Measurements from ENCODE around the gene LRRC23. TPM values are rescaled to one million over a fixed set of nuclear protein-coding genes. Genes with fewer than 3 reads are reported as not detected.
A peak's percentile ranks its signal among the peaks of the same experiment; 100 is the strongest.

The LRRC23 gene, protein sequence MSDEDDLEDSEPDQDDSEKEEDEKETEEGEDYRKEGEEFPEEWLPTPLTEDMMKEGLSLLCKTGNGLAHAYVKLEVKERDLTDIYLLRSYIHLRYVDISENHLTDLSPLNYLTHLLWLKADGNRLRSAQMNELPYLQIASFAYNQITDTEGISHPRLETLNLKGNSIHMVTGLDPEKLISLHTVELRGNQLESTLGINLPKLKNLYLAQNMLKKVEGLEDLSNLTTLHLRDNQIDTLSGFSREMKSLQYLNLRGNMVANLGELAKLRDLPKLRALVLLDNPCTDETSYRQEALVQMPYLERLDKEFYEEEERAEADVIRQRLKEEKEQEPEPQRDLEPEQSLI
- 3.8 and 14.5 TPM in 2 replicates for total RNA-seq

DNA sequence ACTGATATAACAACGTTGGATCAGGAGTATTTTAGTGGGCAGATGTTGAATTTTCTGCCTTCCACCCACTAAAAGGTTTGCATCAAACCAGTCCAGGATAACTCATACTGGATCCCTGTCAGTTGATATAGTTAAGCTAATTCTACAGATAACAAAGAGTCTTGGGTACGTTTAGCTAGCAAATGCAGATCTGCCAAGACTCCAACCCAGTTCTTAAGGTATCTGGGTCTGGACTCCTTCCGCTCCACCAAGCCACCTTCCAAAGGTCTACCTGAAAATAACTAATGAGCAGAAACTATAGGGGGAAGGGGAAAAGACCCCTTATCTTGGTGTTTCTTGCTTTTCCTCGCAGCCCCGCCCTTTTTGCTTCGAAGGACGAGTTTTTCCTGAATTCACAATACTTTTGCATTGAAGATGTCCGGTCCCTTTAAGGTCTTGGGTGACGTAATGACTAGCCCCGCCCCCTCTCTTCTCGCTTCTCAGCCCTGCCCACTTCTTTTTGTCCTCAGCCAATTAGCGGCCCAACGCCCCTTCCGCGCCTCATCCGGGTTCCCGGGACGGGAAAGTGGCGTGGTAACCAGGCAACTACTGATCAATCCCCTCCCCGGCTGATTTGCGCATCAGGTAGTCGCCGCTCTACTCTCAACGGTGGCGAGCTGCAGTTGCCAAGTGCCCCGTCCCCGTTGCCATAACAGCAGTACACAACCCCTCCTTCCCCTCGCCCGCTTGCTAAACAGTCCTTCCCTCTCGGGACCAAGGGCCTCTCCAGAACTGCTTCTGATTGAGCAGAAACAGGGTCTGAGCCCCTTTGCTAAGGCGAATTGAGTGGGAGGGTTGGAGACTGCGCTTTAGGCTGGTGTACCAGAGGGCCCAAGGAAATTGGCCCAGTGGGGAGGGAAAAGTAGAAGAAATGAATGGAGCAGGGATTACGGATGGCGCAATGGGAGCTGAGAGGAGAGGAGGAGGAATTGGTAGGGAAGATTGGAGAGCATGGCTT lies at the start of gene LRRC23:
LRRC23 (plus strand) TSS at position 543 of the 997 bp plus-strand sequence. CDS start 812 bp downstream, outside the sequence.
- TF ChIP-seq, protein P1, sequence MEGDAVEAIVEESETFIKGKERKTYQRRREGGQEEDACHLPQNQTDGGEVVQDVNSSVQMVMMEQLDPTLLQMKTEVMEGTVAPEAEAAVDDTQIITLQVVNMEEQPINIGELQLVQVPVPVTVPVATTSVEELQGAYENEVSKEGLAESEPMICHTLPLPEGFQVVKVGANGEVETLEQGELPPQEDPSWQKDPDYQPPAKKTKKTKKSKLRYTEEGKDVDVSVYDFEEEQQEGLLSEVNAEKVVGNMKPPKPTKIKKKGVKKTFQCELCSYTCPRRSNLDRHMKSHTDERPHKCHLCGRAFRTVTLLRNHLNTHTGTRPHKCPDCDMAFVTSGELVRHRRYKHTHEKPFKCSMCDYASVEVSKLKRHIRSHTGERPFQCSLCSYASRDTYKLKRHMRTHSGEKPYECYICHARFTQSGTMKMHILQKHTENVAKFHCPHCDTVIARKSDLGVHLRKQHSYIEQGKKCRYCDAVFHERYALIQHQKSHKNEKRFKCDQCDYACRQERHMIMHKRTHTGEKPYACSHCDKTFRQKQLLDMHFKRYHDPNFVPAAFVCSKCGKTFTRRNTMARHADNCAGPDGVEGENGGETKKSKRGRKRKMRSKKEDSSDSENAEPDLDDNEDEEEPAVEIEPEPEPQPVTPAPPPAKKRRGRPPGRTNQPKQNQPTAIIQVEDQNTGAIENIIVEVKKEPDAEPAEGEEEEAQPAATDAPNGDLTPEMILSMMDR (conservative IDR thresholded peaks at IDR 0.05; ENCODE audit: low read depth, low read length), result no peak
- H3K4me3 ChIP-seq (ENCODE audit: low read depth, low read length), result peak within 1 kb of the TSS; percentile 87
- DNase-seq (ENCODE audit: low read depth), result peak; percentile 64

DNA sequence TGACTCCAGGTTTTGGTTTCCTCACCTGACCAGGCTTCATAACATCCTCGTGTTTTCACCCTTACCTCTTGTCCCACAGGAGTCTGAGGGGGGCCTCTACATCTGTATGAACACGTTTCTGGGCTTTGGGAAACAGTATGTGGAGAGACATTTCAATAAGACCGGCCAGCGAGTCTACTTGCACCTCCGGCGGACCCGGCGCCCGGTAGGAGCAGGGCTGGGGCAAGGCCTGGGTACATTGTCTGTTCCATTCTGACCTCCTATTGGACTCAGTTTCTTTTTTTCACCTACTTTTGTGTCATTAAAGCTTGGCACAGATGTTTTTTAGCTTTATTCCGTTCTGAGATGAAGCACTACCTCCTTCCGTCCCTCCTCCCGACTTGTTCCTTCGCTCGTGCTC lies 49.3 kb upstream of the LRRC23 start:
- DNase-seq (ENCODE audit: low read depth), result no peak
- TF ChIP-seq, protein P1 (conservative IDR thresholded peaks at IDR 0.05; ENCODE audit: low read depth, low read length), result no peak
- H3K4me3 ChIP-seq (ENCODE audit: low read depth, low read length), result no peak overlapping the region

DNA sequence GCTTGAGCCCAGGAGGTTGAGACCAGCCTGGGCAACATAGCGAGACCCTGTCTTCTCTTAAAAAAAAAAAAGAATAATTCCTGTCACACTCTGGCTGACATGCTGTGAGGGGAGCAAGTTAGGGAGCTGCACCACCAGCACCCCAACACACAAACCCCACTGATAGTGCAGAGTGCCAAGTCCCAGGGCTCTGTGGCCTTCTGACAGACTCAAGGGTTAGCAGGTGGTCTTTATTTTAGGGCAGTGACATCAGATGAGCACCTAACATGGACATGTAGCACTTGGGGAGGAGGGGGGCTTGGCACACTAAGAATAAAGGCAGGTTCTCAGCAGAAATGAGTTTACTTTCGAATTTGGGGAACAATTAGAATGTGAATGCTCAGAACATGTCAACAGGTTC lies 45.8 kb upstream of the LRRC23 start:
- DNase-seq (ENCODE audit: low read depth), result no peak
- H3K4me3 ChIP-seq (ENCODE audit: low read depth, low read length), result no peak overlapping the region
- TF ChIP-seq, protein P1 (conservative IDR thresholded peaks at IDR 0.05; ENCODE audit: low read depth, low read length), result no peak

DNA sequence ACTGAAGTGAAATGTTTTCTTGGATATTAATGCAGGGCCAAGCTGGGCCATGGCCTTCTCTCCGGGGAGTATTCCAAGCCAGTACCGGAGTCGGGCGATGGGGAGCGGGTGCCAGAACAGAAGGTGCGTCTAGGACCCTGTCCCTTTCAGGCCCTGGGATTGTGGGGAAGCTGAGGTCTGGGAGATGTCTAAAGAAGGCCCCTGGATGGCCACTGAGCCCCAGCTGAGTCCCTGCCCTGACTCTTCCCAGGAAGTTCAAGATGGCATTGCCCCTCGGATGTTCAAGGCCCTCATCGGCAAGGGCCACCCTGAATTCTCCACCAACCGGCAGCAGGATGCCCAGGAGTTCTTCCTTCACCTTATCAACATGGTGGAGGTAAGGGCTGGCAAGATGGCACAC lies 44.5 kb upstream of the LRRC23 start:
- TF ChIP-seq, protein P1 (conservative IDR thresholded peaks at IDR 0.05; ENCODE audit: low read depth, low read length), result no peak
- no peak overlapping the region for H3K4me3 ChIP-seq (ENCODE audit: low read depth, low read length)
- DNase-seq (ENCODE audit: low read depth), result no peak

DNA sequence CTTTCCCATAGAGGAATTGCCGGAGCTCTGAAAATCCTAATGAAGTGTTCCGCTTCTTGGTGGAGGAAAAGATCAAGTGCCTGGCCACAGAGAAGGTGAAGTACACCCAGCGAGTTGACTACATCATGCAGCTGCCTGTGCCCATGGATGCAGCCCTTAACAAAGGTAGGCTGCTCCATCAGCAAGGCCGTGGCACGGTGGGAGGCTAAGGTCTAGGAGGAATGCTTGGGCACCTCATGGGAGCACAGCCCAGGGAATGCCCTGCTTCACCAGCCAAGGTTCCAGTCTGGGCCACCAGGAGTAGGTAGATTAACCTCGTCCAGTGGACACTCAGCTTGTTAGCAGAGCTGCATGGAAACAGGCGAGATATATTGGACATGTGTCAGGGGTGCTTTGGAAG lies 43.7 kb upstream of the LRRC23 start:
- no peak for DNase-seq (ENCODE audit: low read depth)
- TF ChIP-seq, protein P1 (conservative IDR thresholded peaks at IDR 0.05; ENCODE audit: low read depth, low read length), result no peak
- H3K4me3 ChIP-seq (ENCODE audit: low read depth, low read length), result no peak overlapping the region

DNA sequence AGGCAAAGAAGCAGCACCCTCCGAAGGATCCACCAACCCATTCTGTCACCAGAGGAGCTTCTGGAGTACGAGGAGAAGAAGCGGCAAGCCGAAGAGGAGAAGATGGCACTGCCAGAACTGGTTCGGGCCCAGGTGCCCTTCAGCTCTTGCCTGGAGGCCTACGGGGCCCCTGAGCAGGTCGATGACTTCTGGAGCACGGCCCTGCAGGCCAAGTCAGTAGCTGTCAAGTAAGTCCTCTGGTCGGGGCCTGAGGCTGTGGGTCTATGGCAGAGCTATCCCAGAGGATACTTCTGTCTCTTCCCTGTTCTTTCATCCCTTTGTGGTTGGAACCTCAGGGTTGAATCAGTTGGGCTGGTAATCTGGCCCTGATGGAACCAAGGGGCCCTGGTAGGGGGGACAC lies 43.2 kb upstream of the LRRC23 start:
- TF ChIP-seq, protein P1 (conservative IDR thresholded peaks at IDR 0.05; ENCODE audit: low read depth, low read length), result no peak
- no peak overlapping the region for H3K4me3 ChIP-seq (ENCODE audit: low read depth, low read length)
- DNase-seq (ENCODE audit: low read depth), result no peak

Data from epithelial cell of proximal tubule (primary cell).